GM21360 (cell line): ENCODE data around the gene BCAS1.
"Not testable (repeated sequence)": the region's sequence is repeated elsewhere in the genome, so short reads cannot be mapped to it uniquely, and the experiment has no call there.

Source experiments
- ATAC-seq: cut with Tn5 transposase; IDR thresholded peaks from one replicate; pipeline ENCODE4 v1.9.1; 2021; ENCODE audit warnings: mild to moderate bottlenecking, moderate library complexity; ENCODE audit not compliant: unreplicated experiment

Gene BCAS1

GRCh38 chr20:54020868-54021267, 49.5 kb downstream of the BCAS1 start:
- no peak for ATAC-seq

DNA sequence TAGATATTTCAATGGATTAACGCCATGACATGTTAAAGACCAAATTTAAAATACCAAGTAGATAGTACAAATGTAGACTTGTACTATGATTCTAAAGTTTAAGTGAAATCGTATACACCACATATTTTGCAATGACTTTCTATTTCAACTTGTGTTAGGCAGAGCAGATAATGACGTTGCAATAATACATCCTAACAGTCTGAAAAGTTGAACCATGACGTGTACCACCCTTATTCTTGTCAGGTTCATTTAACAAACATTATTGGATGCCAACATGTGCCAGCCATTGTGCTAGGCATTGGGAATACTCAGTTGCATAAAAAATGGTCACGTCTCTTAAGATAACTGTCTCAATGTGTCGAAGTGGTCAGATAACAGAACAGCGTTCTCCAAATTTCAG, 50.0 kb downstream of the BCAS1 start:
- no peak for ATAC-seq

- ATAC-seq, result no peak
These were observed 50.8 kb downstream of the BCAS1 start for GRCh38 chr20:54019585-54019984.

DNA sequence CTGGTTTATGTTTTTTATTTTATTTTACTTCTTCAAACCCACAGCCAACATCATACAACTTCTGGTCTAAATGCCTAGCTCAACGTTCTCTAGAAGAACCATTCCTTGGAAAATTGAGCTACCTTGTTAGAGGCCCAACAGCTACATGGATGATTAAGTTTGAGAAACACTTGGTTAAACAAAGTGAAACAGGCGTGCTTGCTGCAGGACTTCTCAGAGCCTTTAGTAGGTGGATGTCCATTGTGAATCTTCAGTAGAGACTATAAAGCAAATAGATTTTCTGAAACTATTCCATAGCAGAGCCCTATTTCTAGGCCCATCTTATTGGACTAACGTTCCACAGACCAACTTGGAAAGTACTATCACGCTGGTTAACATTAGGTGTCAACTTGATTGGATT, 51.3 kb downstream of the BCAS1 start:
- no peak for ATAC-seq

- peak; percentile 86 for ATAC-seq
These were observed 52.5 kb downstream of the BCAS1 start for GRCh38 chr20:54017846-54018245.

GRCh38 chr20:54015496-54015895, 54.9 kb downstream of the BCAS1 start:
- ATAC-seq, result no peak

GRCh38 chr20:54014293-54014926, 56.0 kb downstream of the BCAS1 start:
- ATAC-seq, result no peak

GRCh38 chr20:54013471-54013870, 56.9 kb downstream of the BCAS1 start:
- no peak for ATAC-seq

GRCh38 chr20:54011346-54011745, 59.0 kb downstream of the BCAS1 start:
- no peak for ATAC-seq

- not testable (repeated sequence) for ATAC-seq
These were observed 64.2 kb downstream of the BCAS1 start for GRCh38 chr20:54006216-54006615.

DNA sequence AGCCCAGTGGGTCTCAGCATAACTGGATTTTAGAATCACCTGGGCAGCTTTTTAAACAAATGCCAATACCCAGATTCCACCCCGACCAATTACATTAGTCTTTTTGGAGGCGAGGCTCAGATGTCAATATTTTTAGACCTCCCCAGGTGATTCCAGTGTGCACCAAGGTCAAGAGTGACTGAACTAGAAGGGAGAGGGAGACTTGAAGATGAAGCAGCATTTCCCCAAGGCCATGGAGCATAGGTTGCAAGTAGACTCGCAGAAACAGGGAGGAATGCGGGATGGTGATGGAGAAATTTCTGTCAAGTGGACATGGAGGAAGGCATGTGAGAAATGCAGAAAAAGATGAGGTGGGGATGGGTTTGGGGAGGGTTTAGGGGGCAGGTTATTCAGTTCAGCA, 64.9 kb downstream of the BCAS1 start:
- ATAC-seq, result no peak

- peak; percentile 97 for ATAC-seq
These were observed 65.9 kb downstream of the BCAS1 start for GRCh38 chr20:54004445-54004844.

DNA sequence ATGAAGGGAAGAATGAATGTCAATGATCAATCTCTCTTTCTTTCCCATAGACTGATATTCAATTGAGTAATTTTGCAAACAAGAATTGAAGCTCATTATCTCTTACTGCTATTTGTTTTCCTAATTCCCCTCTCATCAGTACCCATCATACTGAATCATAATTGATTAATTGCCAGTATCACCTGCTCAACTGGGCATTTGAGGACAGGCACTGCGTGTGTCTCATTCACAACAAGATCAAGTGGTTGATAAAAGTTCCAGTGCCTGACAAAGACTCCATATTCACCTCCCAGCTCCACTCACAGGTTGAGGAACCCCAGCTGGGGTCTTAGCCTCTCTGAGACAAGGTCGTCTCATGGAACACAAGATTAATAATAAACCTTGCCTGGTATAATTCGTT, 67.7 kb downstream of the BCAS1 start:
- no peak for ATAC-seq

- no peak for ATAC-seq
These were observed 68.3 kb downstream of the BCAS1 start for GRCh38 chr20:54002056-54002575.

- ATAC-seq, result no peak
These were observed 69.5 kb downstream of the BCAS1 start for GRCh38 chr20:54000914-54001313.

- no peak for ATAC-seq
These were observed 70.1 kb downstream of the BCAS1 start for GRCh38 chr20:54000262-54000661.

DNA sequence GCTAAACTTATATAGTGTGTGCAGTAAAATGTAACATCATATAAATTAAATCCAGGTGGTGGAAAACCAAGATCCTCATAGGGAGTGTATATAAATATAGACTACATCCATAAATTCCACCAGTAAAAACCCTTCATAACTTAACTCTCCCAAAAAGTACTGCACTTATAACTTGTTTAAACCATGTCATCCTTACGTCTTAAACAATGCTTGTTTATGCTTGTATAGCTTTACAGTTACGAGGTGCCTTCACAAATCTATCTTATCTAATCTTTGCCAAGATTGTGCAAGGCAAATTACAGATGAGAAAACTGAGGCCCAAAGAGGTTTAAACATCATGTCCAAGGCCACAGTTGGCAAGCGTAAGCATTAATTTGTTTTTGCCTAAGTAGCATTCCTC, 71.3 kb downstream of the BCAS1 start:
- no peak for ATAC-seq

GRCh38 chr20:53996584-53997486, 73.6 kb downstream of the BCAS1 start:
- no peak for ATAC-seq

- no peak for ATAC-seq
These were observed 74.4 kb downstream of the BCAS1 start for GRCh38 chr20:53995949-53996348.

- ATAC-seq, result no peak
These were observed 76.3 kb downstream of the BCAS1 start for GRCh38 chr20:53994088-53994487.

- ATAC-seq, result no peak
These were observed 77.1 kb downstream of the BCAS1 start for GRCh38 chr20:53993310-53993709.
